Prostate gland (tissue), 2 donors: ENCODE data around the gene DTX1. TPM values are rescaled to one million over a fixed set of nuclear protein-coding genes. Genes with fewer than 3 reads are reported as not detected.

Source experiments
- DNase-seq: peaks from one replicate; pipeline ENCODE4 v3.0.0-alpha.2; 2019; ENCODE audit warnings: low spot score
- H3K27ac ChIP-seq, 2 donors: fragments of 200-600 bp; sonication (generic); 2 replicates each; pipeline ENCODE4 v1.5.1; 2017 to 2019
- H3K27me3 ChIP-seq: fragments of 200-600 bp; sonication (generic); replicated peaks from 2 replicates; pipeline ENCODE4 v1.5.1; 2019; ENCODE audit not compliant: insufficient read depth
- H3K36me3 ChIP-seq, 2 donors: fragments of 200-600 bp; sonication (generic); 1 replicate in 1 of 2; 2 replicates in 1 of 2; pipeline versions ENCODE4 v1.5.1 to v1.8.1; 2017 to 2019
- H3K4me1 ChIP-seq: fragments of 200-600 bp; sonication (generic); replicated peaks from 2 replicates; pipeline ENCODE4 v1.5.1; 2019
- H3K4me3 ChIP-seq, 2 donors: fragments of 200-600 bp; sonication (generic); 2 replicates each; pipeline ENCODE4 v1.5.1; 2017 to 2019
- H3K9me3 ChIP-seq: fragments of 200-600 bp; sonication (generic); 2 replicates; pipeline ENCODE4 v1.5.1; 2017
- CTCF ChIP-seq, 4 experiments: fragments of 200-600 bp in 2 of 4; fragments of 450-650 bp in 2 of 4; sonication (generic) in 2 of 4; IDR thresholded peaks; 1 replicate in 3 of 4; 2 replicates in 1 of 4; pipeline ENCODE4 v1.5.1; 2016 to 2019; ENCODE audit warnings: antibody characterized with exemption in 4 of 4, mild to moderate bottlenecking in 2 of 4, moderate library complexity in 2 of 4
- POLR2A ChIP-seq: fragments of 450-650 bp; IDR thresholded peaks from one replicate; pipeline ENCODE4 v1.6.1; 2016; ENCODE audit warnings: antibody characterized with exemption, mild to moderate bottlenecking
- POLR2AphosphoS5 ChIP-seq: sonication (generic); formaldehyde crosslinking; IDR thresholded peaks from one replicate; pipeline ENCODE4 v1.6.1; 2017; ENCODE audit warnings: antibody characterized with exemption
- WGBS: methylation state at CpG from one replicate; pipeline ENCODE4 v1.1.5; 2018; 5-methylcytosine and 5-hydroxymethylcytosine counted together
- intact Hi-C: fragments of 100-400 bp; cut with DNase I; formaldehyde crosslinking; loops from one replicate; pipeline ENCODE4 v1.14.2; 2022
- total RNA-seq, 2 donors: library from RNA; depleted of rRNA; stranded (reverse); fragments of >200 nt; gene quantifications; one replicate each; pipeline ENCODE4 v1.1.0, GENCODE V29; 2016

DTX1 gene
- total RNA-seq, 2 donors from 2014 or later = 2.6 to 21.2 TPM

GRCh38 chr12:113092607-113093408 lies 36.3 kb downstream of the DTX1 start:
- Histone ChIP-seq H3K27me3 (no peaks in the 10 kb centered on the region), H3K9me3 (no peaks in the 10 kb centered on the region), H3K36me3 (no peaks in the 10 kb centered on the region), H3K4me3 (no peak overlapping the region), H3K27ac (no peak overlapping the region), H3K4me1 (no peaks in the 10 kb centered on the region)
- no peak for DNase-seq
- 33% methylated on average over 28 of the region's 31 CpGs for WGBS
- intact Hi-C loops = no loop called here
- TF ChIP-seq POLR2AphosphoS5 (no peak), CTCF (IDR thresholded peaks at IDR 0.05) (no peak), POLR2A (no peak)

GRCh38 chr12:113093409-113094101 lies 37.0 kb downstream of the DTX1 start:
- intact Hi-C loops = no loop called here
- no peaks in the 10 kb centered on the region for H3K4me1 ChIP-seq
- H3K9me3 ChIP-seq = no peaks in the 10 kb centered on the region
- no peak for TF ChIP-seq CTCF (IDR thresholded peaks at IDR 0.05)
- no peak for TF ChIP-seq POLR2AphosphoS5
- TF ChIP-seq POLR2A = no peak
- 59% methylated on average over 32 of the region's 32 CpGs for WGBS
- no peak overlapping the region for H3K4me3 ChIP-seq
- H3K27me3 ChIP-seq = no peaks in the 10 kb centered on the region
- H3K36me3 ChIP-seq = no peaks in the 10 kb centered on the region
- no peak overlapping the region for H3K27ac ChIP-seq
- no peak for DNase-seq

DNA sequence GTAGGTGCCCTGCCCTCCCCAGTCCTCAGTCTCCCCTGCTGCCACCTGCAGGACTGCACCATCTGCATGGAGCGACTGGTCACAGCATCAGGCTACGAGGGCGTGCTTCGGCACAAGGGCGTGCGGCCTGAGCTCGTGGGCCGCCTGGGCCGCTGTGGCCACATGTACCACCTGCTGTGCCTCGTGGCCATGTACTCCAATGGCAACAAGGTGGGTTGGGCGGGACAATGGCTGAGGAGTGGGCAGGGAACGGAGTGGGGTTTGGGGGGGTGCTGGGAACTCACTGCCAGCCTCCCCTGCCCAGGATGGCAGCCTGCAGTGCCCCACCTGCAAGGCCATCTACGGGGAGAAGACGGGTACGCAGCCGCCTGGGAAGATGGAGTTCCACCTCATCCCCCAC lies 38.2 kb downstream of the DTX1 start:
- Histone ChIP-seq H3K36me3 (no peaks in the 10 kb centered on the region), H3K4me1 (no peaks in the 10 kb centered on the region), H3K9me3 (no peaks in the 10 kb centered on the region), H3K27ac (no peak overlapping the region), H3K27me3 (no peaks in the 10 kb centered on the region), H3K4me3 (no peak overlapping the region)
- TF ChIP-seq POLR2AphosphoS5 (no peak), POLR2A (no peak), CTCF (IDR thresholded peaks at IDR 0.05) (no peak)
- intact Hi-C loops = no loop called here
- DNase-seq = no peak
- WGBS = 93% methylated on average over 16 of the region's 16 CpGs

DNA sequence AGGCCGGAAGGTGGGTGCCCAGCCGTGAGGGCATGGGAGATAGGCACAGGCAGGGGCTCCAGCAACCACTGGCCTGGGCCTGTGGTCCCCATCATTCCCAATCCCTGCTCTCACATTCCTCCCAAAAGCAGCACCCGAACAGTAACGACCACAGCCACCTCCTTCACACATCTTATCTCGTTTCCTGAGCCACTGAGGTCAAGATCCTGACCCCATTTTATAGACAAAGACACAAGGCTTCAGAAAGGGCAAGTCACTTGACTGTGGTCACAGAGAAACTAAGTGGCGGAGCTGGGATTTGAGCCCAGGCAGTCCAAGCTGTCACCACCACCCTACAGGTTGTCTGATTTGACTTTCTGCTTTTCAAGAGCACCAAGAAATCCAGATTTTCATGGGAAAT lies 38.9 kb downstream of the DTX1 start:
- DNase-seq = no peak
- H3K4me3 ChIP-seq = no peak overlapping the region
- H3K36me3 ChIP-seq = no peaks in the 10 kb centered on the region
- no peak for TF ChIP-seq CTCF (IDR thresholded peaks at IDR 0.05)
- TF ChIP-seq POLR2AphosphoS5 = no peak
- TF ChIP-seq POLR2A = no peak
- H3K9me3 ChIP-seq = no peaks in the 10 kb centered on the region
- H3K27me3 ChIP-seq = no peaks in the 10 kb centered on the region
- intact Hi-C loops = no loop called here
- WGBS = 68% methylated on average over 6 of the region's 6 CpGs
- H3K27ac ChIP-seq = no peak overlapping the region
- H3K4me1 ChIP-seq = no peaks in the 10 kb centered on the region
